Measurements from ENCODE around the gene MARVELD1. TPM values are rescaled to one million over a fixed set of nuclear protein-coding genes. Genes with fewer than 3 reads are reported as not detected.

The MARVELD1 gene
- total RNA-seq, 1 donor from 2014 or later, result 52.3 TPM

- H3K36me3 Mint-ChIP-seq (ENCODE audit: low read depth), result peaks cover 5% of the 10 kb centered on the region
- peaks cover 13% of the 10 kb centered on the region for H3K9me3 Mint-ChIP-seq
Observed at GRCh38 chr10:97736403-97736901, 22.9 kb downstream of the MARVELD1 start.

GRCh38 chr10:97736902-97737769 is 23.6 kb downstream of the MARVELD1 start, which contains the start of gene ZFYVE27:
Gene ZFYVE27 (plus strand): TSS chr10:97737128. CDS start chr10:97738478, 1,350 bp downstream.
- Mint-ChIP-seq H3K27ac (ENCODE audit: unreplicated experiment) (peak within 1 kb of the TSS; percentile 94), H3K4me3 (peak within 1 kb of the TSS; percentile 93), H3K9me3 (peaks cover 13% of the 10 kb centered on the region), H3K4me1 (peaks cover 27% of the 10 kb centered on the region), H3K27me3 (ENCODE audit: low read depth) (peaks cover 7% of the 10 kb centered on the region), H3K36me3 (ENCODE audit: low read depth) (peaks cover 6% of the 10 kb centered on the region)
- TF ChIP-seq, protein P1, sequence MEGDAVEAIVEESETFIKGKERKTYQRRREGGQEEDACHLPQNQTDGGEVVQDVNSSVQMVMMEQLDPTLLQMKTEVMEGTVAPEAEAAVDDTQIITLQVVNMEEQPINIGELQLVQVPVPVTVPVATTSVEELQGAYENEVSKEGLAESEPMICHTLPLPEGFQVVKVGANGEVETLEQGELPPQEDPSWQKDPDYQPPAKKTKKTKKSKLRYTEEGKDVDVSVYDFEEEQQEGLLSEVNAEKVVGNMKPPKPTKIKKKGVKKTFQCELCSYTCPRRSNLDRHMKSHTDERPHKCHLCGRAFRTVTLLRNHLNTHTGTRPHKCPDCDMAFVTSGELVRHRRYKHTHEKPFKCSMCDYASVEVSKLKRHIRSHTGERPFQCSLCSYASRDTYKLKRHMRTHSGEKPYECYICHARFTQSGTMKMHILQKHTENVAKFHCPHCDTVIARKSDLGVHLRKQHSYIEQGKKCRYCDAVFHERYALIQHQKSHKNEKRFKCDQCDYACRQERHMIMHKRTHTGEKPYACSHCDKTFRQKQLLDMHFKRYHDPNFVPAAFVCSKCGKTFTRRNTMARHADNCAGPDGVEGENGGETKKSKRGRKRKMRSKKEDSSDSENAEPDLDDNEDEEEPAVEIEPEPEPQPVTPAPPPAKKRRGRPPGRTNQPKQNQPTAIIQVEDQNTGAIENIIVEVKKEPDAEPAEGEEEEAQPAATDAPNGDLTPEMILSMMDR (conservative IDR thresholded peaks at IDR 0.05), result no peak
- peak; percentile 98 for DNase-seq (ENCODE audit: low read depth, low spot score)

More at GRCh38 chr10:97736403-97736901, 22.9 kb downstream of the MARVELD1 start:
- Mint-ChIP-seq H3K4me1 (peaks cover 31% of the 10 kb centered on the region), H3K27ac (ENCODE audit: unreplicated experiment) (peak overlapping the region; percentile 12), H3K4me3 (peak overlapping the region; percentile 93), H3K27me3 (ENCODE audit: low read depth) (peaks cover 7% of the 10 kb centered on the region)
- TF ChIP-seq, protein P1 (conservative IDR thresholded peaks at IDR 0.05), result no peak
- no peak for DNase-seq (ENCODE audit: low read depth, low spot score)

GRCh38 chr10:97737770-97738265 is 24.3 kb downstream of the MARVELD1 start:
- peaks cover 7% of the 10 kb centered on the region for H3K27me3 Mint-ChIP-seq (ENCODE audit: low read depth)
- TF ChIP-seq, protein P1 (conservative IDR thresholded peaks at IDR 0.05), result no peak
- H3K27ac Mint-ChIP-seq (ENCODE audit: unreplicated experiment), result peak overlapping the region; percentile 14
- no peak for DNase-seq (ENCODE audit: low read depth, low spot score)
- peaks cover 29% of the 10 kb centered on the region for H3K4me1 Mint-ChIP-seq
- H3K4me3 Mint-ChIP-seq, result peak overlapping the region; percentile 93
- H3K9me3 Mint-ChIP-seq, result peaks cover 13% of the 10 kb centered on the region
- peaks cover 7% of the 10 kb centered on the region for H3K36me3 Mint-ChIP-seq (ENCODE audit: low read depth)

DNA sequence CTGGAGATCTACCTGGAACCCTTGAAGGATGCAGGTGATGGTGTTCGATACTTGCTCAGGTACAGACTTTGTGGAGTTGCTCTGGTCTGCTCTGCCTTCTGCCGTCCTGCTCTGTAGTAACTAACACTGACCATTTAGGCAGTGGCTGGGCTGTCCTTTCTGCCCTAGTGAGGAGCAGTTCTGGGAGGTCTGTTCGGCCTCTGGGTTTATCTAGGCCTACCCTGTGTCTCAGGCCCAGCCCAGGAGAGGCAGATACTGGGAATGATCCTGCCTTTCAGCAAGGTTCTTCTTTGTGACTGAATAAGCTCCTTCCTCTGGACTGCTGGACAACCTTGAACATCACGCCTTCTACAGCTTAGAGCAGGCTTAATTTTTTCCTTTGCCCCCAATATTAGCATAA is 25.1 kb downstream of the MARVELD1 start:
- Mint-ChIP-seq H3K27ac (ENCODE audit: unreplicated experiment) (no peak overlapping the region), H3K9me3 (peaks cover 13% of the 10 kb centered on the region), H3K36me3 (ENCODE audit: low read depth) (peaks cover 10% of the 10 kb centered on the region), H3K27me3 (ENCODE audit: low read depth) (peaks cover 7% of the 10 kb centered on the region), H3K4me1 (peaks cover 29% of the 10 kb centered on the region), H3K4me3 (peak overlapping the region; percentile 93)
- TF ChIP-seq, protein P1 (conservative IDR thresholded peaks at IDR 0.05), result no peak
- no peak for DNase-seq (ENCODE audit: low read depth, low spot score)

DNA sequence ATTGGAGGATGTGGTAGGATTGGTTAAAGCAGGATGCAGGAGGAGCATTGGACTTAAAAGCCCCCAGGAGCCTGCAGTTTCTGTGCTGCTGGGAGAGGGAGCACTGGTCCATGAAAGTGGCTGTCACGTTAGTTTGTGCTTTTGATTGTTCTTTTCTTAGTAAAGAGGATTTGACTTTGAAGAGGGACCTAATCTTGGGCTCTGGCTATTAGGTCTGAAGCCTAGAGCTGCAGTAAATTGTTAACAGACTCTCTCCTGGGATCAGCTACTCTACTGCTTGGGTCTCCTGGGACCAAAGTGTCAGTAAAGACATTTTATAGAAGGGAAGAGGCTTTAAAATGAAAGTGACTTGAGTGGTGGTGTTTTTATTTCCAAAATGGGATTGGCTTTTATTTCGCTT is 27.1 kb downstream of the MARVELD1 start:
- H3K27ac Mint-ChIP-seq (ENCODE audit: unreplicated experiment), result no peak overlapping the region
- H3K27me3 Mint-ChIP-seq (ENCODE audit: low read depth), result peaks cover 5% of the 10 kb centered on the region

More for the DNA sequence above, 27.1 kb downstream of the MARVELD1 start:
- no peak for DNase-seq (ENCODE audit: low read depth, low spot score)
- Mint-ChIP-seq H3K4me1 (peaks cover 29% of the 10 kb centered on the region), H3K9me3 (peaks cover 12% of the 10 kb centered on the region), H3K4me3 (peak overlapping the region; percentile 21), H3K36me3 (ENCODE audit: low read depth) (peaks cover 11% of the 10 kb centered on the region)
- TF ChIP-seq, protein P1 (conservative IDR thresholded peaks at IDR 0.05), result no peak

Data from neural crest cell (in vitro differentiated cells).